Measurements from ENCODE around the gene EVL.

EVL gene

GRCh38 chr14:100084591-100084990 lies 19.4 kb downstream of the EVL start:
- no peak for DNase-seq (ENCODE audit: low spot score)

- DNase-seq (ENCODE audit: low spot score) = no peak
Observed at GRCh38 chr14:100085462-100085861, 20.2 kb downstream of the EVL start.

GRCh38 chr14:100086361-100086760 lies 21.1 kb downstream of the EVL start:
- DNase-seq (ENCODE audit: low spot score) = no peak

GRCh38 chr14:100088226-100088625 lies 23.0 kb downstream of the EVL start:
- DNase-seq (ENCODE audit: low spot score) = no peak

GRCh38 chr14:100091386-100091785 lies 26.2 kb downstream of the EVL start:
- no peak for DNase-seq (ENCODE audit: low spot score)

- no peak for DNase-seq (ENCODE audit: low spot score)
Observed at GRCh38 chr14:100092832-100093231, 27.6 kb downstream of the EVL start.

GRCh38 chr14:100093319-100093718 lies 28.1 kb downstream of the EVL start:
- DNase-seq (ENCODE audit: low spot score) = no peak

GRCh38 chr14:100096656-100097055 lies 31.4 kb downstream of the EVL start:
- DNase-seq (ENCODE audit: low spot score) = no peak

GRCh38 chr14:100098171-100098570 lies 32.9 kb downstream of the EVL start:
- no peak for DNase-seq (ENCODE audit: low spot score)

GRCh38 chr14:100100032-100100703 lies 34.9 kb downstream of the EVL start:
- no peak for DNase-seq (ENCODE audit: low spot score)

GRCh38 chr14:100102156-100102785 lies 37.0 kb downstream of the EVL start:
- no peak for DNase-seq (ENCODE audit: low spot score)

- DNase-seq (ENCODE audit: low spot score) = no peak
Observed at GRCh38 chr14:100103250-100104005, 38.2 kb downstream of the EVL start.

GRCh38 chr14:100104006-100104352 lies 38.8 kb downstream of the EVL start:
- DNase-seq (ENCODE audit: low spot score) = no peak

GRCh38 chr14:100104523-100105300 lies 39.5 kb downstream of the EVL start:
- DNase-seq (ENCODE audit: low spot score) = no peak

GRCh38 chr14:100105357-100106169 lies 40.3 kb downstream of the EVL start:
- DNase-seq (ENCODE audit: low spot score) = no peak

- DNase-seq (ENCODE audit: low spot score) = no peak
Observed at GRCh38 chr14:100106250-100107112, 41.3 kb downstream of the EVL start.

- no peak for DNase-seq (ENCODE audit: low spot score)
Observed at GRCh38 chr14:100107236-100107635, 42.0 kb downstream of the EVL start.

- peak; percentile 58 for DNase-seq (ENCODE audit: low spot score)
Observed at GRCh38 chr14:100108042-100108825, 43.0 kb downstream of the EVL start.

- no peak for DNase-seq (ENCODE audit: low spot score)
Observed at GRCh38 chr14:100108840-100109593, 43.8 kb downstream of the EVL start.
